WTC11 (cell line): ENCODE data around the gene METTL25B. TPM values are rescaled to one million over a fixed set of nuclear protein-coding genes. Genes with fewer than 3 reads are reported as not detected.

Source experiments
- ATAC-seq: fragments of 200-7000 bp; cut with Tn5 transposase; 2 replicates; pipeline ENCODE4 v1.10.0; 2021; ENCODE audit warnings: mild to moderate bottlenecking, moderate library complexity
- CTCF ChIA-PET: fragments of 300-600 bp; sonication (Branson Sonifier 250); formaldehyde crosslinking; loops from one replicate; lab custom pipeline; 2021; ENCODE audit warnings: antibody characterized with exemption; lab: Charles Lee
- POLR2A ChIA-PET: fragments of 350-600 bp; sonication (Branson Sonifier 250); formaldehyde crosslinking; loops from one replicate; lab custom pipeline; 2021; ENCODE audit warnings: antibody characterized with exemption; lab: Charles Lee
- DNase-seq: peaks from one replicate; pipeline ENCODE4 v3.0.0; 2021; ENCODE audit warnings: low spot score
- H3K27ac Mint-ChIP-seq: 2 replicates; pipeline ENCODE4 v1.8.0; 2021; ENCODE audit warnings: mixed read lengths
- H3K27me3 Mint-ChIP-seq: 2 replicates; pipeline ENCODE4 v1.8.0; 2021; ENCODE audit warnings: low read depth, mild to moderate bottlenecking, moderate library complexity, mixed read lengths
- H3K36me3 Mint-ChIP-seq: 2 replicates; pipeline ENCODE4 v1.8.0; 2021; ENCODE audit warnings: mixed read lengths
- H3K4me1 Mint-ChIP-seq: 2 replicates; pipeline ENCODE4 v1.8.0; 2022; ENCODE audit warnings: mixed read lengths
- H3K4me3 Mint-ChIP-seq: 2 replicates; pipeline ENCODE4 v1.8.0; 2021; ENCODE audit warnings: mild to moderate bottlenecking, moderate library complexity, mixed read lengths
- H3K9me3 Mint-ChIP-seq: 2 replicates; pipeline ENCODE4 v1.8.0; 2021; ENCODE audit warnings: mixed read lengths
- CREM ChIP-seq: sonication (generic); formaldehyde crosslinking; IDR thresholded peaks from 2 replicates; pipeline ENCODE4 v1.8.1; 2022; ENCODE audit warnings: mild to moderate bottlenecking, missing genetic modification reagents, moderate library complexity
- EMX1 ChIP-seq: fragments of 250-450 bp; sonication (Bioruptor Pico); IDR thresholded peaks from 2 replicates; pipeline ENCODE4 v1.8.0; 2021; ENCODE audit warnings: mild to moderate bottlenecking
- ERG ChIP-seq: fragments of 250-450 bp; sonication (Bioruptor Pico); IDR thresholded peaks from 2 replicates; pipeline ENCODE4 v1.8.0; 2021; ENCODE audit warnings: mild to moderate bottlenecking
- JUN ChIP-seq: sonication (generic); formaldehyde crosslinking; IDR thresholded peaks from 2 replicates; pipeline ENCODE4 v1.8.0; 2023; ENCODE audit warnings: mild to moderate bottlenecking, missing genetic modification reagents
- NR2C2 ChIP-seq: sonication (generic); formaldehyde crosslinking; IDR thresholded peaks from 2 replicates; pipeline ENCODE4 v1.8.0; 2022; ENCODE audit warnings: mild to moderate bottlenecking, missing genetic modification reagents
- RELA ChIP-seq: sonication (generic); formaldehyde crosslinking; IDR thresholded peaks from 2 replicates; pipeline ENCODE4 v1.8.1; 2022; ENCODE audit warnings: missing genetic modification reagents, mild to moderate bottlenecking, borderline replicate concordance
- SMAD3 ChIP-seq: sonication (generic); formaldehyde crosslinking; IDR thresholded peaks from 2 replicates; pipeline ENCODE4 v1.8.0; 2022; ENCODE audit warnings: missing genetic modification reagents, mild to moderate bottlenecking, borderline replicate concordance
- SMAD4 ChIP-seq: sonication (generic); formaldehyde crosslinking; IDR thresholded peaks from 2 replicates; pipeline ENCODE4 v1.8.0; 2022; ENCODE audit warnings: mild to moderate bottlenecking, missing genetic modification reagents
- TEAD4 ChIP-seq: sonication (generic); formaldehyde crosslinking; IDR thresholded peaks from 2 replicates; pipeline ENCODE4 v1.8.0; 2022; ENCODE audit warnings: mild to moderate bottlenecking, missing genetic modification reagents
- USF1 ChIP-seq: sonication (generic); formaldehyde crosslinking; IDR thresholded peaks from 2 replicates; pipeline ENCODE4 v1.8.0; 2022; ENCODE audit warnings: mild to moderate bottlenecking, missing genetic modification reagents
- USF2 ChIP-seq: sonication (generic); formaldehyde crosslinking; IDR thresholded peaks from 2 replicates; pipeline ENCODE4 v1.8.1; 2023; ENCODE audit warnings: mild to moderate bottlenecking, missing genetic modification reagents, moderate library complexity
- ZMAT4 ChIP-seq: fragments of 250-450 bp; sonication (Bioruptor Pico); IDR thresholded peaks from 2 replicates; pipeline ENCODE4 v1.9.0; 2021; ENCODE audit warnings: mild to moderate bottlenecking
- ZNF121 ChIP-seq: sonication (generic); formaldehyde crosslinking; IDR thresholded peaks from 2 replicates; pipeline ENCODE4 v1.8.0; 2023; ENCODE audit warnings: missing genetic modification reagents
- ZNF263 ChIP-seq: sonication (generic); formaldehyde crosslinking; IDR thresholded peaks from 2 replicates; pipeline ENCODE4 v1.8.1; 2022; ENCODE audit warnings: low read depth, mild to moderate bottlenecking, moderate library complexity, missing genetic modification reagents
- ZNF317 ChIP-seq: sonication (generic); formaldehyde crosslinking; IDR thresholded peaks from 2 replicates; pipeline ENCODE4 v1.8.1; 2023; ENCODE audit warnings: low read depth, mild to moderate bottlenecking, moderate library complexity, missing genetic modification reagents, borderline replicate concordance
- total RNA-seq: library from RNA; stranded (reverse); gene quantifications from 3 replicates; pipeline ENCODE4 v1.2.3, GENCODE V29; 2021
- TF ChIP-seq, protein P1 (sequence below): sonication (generic); formaldehyde crosslinking; IDR thresholded peaks from 2 replicates; pipeline ENCODE4 v1.8.1; 2023; ENCODE audit warnings: mild to moderate bottlenecking, missing genetic modification reagents, moderate library complexity
- TF ChIP-seq, protein P2 (sequence below): fragments of 250-450 bp; sonication (Bioruptor Pico); IDR thresholded peaks from 2 replicates; pipeline ENCODE4 v1.9.0; 2021; ENCODE audit warnings: mild to moderate bottlenecking, borderline replicate concordance

The METTL25B gene
- total RNA-seq, 1 experiment from 2014 or later, result 32.0 TPM

DNA sequence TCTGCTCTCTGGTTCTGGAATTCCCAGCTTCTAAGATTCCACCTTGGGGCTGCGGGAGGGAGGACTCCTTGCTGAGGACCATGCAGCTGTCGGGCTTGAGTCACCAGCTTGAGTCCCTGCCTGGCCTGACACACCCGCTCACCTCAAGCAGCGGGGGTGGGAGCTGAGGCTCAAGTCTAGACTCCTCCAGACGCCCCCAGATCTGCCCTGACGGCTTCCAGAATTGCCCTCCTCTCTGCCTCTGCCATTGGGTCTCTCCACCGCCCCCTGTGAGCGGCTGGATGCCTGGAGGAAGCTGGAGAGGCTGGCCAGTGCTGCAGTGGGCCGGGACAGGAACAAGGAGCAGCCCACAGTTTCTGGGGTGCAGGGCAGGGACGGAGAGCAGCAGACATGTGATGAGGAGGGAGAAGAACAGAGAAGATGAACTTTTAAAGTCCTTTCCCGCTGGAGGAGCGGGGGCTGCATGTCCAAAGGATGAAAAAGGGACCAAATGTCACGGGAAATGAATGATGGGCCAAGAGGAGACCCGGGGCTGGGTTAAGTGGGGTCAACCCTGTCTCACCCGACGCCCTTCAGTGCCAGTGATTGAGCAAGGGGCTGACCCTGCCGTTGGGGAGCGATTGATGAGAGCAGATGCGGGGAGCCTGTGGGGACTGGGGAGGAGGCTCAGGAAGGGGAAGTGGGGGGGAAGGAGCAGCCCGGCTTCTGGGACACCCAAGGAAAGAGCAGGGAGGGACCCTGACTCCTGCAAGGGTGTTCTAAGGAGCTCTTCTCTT, 36.4 kb upstream of the METTL25B start:
- no peak for TF ChIP-seq JUN (CRISPR knock-in tag)
- no peak for TF ChIP-seq ZNF121 (CRISPR knock-in tag)
- TF ChIP-seq ZNF263 (CRISPR knock-in tag), result peak; percentile 63; the same call in 1 of the 2 replicates
- no peak for TF ChIP-seq ERG
- no peaks in the 10 kb centered on the region for H3K9me3 Mint-ChIP-seq
- ChIA-PET CTCF (interaction anchor here (0.6 to 17.1 kb wide), 17 partner anchors 14 to 714 kb away, joined by 3 to 1553 read pairs (median 38); partner anchors contain the start of genes ARHGEF2, CRABP2, HDGF and INSRR), POLR2A (interaction anchor here (0.9 to 8.0 kb wide), 7 partner anchors 11 to 60 kb away, joined by 4 to 195 read pairs (median 10); partner anchors contain the start of genes CRABP2, HDGF, ISG20L2 and METTL25B)
- no peak for DNase-seq
- peak overlapping the region; percentile 62 for H3K4me3 Mint-ChIP-seq
- peak overlapping the region; percentile 98 for H3K27ac Mint-ChIP-seq
- H3K36me3 Mint-ChIP-seq, result no peaks in the 10 kb centered on the region
- peaks cover 62% of the 10 kb centered on the region for H3K4me1 Mint-ChIP-seq
- ATAC-seq, result peak; percentile 5
- H3K27me3 Mint-ChIP-seq, result peaks cover 7% of the 10 kb centered on the region; the same call in 1 of the 2 replicates

GRCh38 chr1:156692441-156692924, 35.8 kb upstream of the METTL25B start:
- DNase-seq, result no peak
- H3K4me1 Mint-ChIP-seq, result peaks cover 68% of the 10 kb centered on the region
- ATAC-seq, result no peak
- H3K4me3 Mint-ChIP-seq, result peak overlapping the region; percentile 62
- TF ChIP-seq ZMAT4 (no peak), ZNF121 (CRISPR knock-in tag) (0 out of 2 replicates have a peak, but pooled peaks have one; percentile 46)
- H3K36me3 Mint-ChIP-seq, result 0 out of 2 replicates have a peak, but pooled peaks cover 1% of the 10 kb centered on the region
- POLR2A ChIA-PET, result interaction anchor here (0.9 to 8.0 kb wide), 9 partner anchors 11 to 59 kb away, joined by 4 to 195 read pairs (median 9); partner anchors contain the start of genes CRABP2, HDGF, ISG20L2 and METTL25B
- peak overlapping the region; percentile 98 for H3K27ac Mint-ChIP-seq
- CTCF ChIA-PET, result interaction anchor here (0.7 to 17.1 kb wide), 17 partner anchors 9 to 234 kb away, joined by 3 to 1553 read pairs (median 14); partner anchors contain the start of genes CRABP2, HAPLN2, INSRR and ISG20L2
- H3K9me3 Mint-ChIP-seq, result no peaks in the 10 kb centered on the region
- peaks cover 7% of the 10 kb centered on the region; the same call in 1 of the 2 replicates for H3K27me3 Mint-ChIP-seq

DNA sequence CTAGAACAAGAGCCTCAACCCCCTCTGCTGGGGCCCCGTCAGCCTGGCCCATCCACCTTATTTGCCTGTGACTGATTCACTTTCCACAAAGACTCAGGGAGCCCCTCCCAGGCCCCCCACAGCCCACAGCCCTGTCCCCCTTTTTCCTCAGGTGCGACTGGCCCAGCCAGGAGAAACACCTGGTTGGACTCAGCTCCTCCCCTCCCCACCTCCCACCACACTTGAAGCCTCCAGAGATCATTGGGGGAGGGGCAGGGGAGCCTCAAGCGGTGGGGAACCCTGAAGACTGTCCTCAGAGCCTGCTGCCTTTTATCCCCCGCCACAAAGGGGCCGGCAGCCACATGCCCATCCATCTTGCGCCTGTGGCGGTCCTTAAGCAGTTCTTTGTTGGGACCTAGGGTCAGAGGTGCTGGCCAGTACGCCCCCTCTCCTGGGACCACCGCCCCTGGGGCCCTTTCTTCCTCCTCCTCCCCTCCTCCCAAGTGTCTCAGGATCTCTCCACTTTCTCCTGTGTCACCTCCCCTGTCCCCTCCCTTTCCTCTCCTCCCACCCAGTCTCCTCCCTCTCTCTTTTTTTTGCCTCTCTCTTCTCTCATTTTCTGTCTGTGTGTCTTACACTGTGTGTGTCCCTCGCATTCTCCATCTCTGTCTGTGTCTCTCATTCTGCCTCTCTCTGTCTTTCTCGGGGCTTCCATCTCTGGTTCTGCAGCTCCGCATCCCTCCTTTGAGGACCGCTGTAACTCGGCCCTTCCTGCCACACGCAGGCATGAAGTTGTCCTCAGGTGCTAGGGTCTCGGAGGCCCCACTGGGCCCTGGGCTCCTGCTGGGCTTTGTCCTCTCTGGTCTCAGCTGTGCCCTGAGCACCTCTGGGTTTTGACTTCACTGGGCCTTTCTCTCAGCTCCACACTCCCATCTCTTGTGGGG, 35.1 kb upstream of the METTL25B start:
- Mint-ChIP-seq H3K4me1 (peaks cover 69% of the 10 kb centered on the region), H3K9me3 (no peaks in the 10 kb centered on the region), H3K36me3 (peaks cover 8% of the 10 kb centered on the region; the same call in 1 of the 2 replicates), H3K4me3 (peak overlapping the region; percentile 62), H3K27ac (peak overlapping the region; percentile 98), H3K27me3 (peaks cover 7% of the 10 kb centered on the region; the same call in 1 of the 2 replicates)
- peak; percentile 73 for ATAC-seq
- ChIA-PET POLR2A (interaction anchor here (1.0 to 8.0 kb wide), 9 partner anchors 14 to 231 kb away, joined by 3 to 195 read pairs (median 9); partner anchors contain the start of genes CRABP2, HDGF, ISG20L2 and METTL25B), CTCF (interaction anchor here (0.7 to 17.1 kb wide), 12 partner anchors 9 to 212 kb away, joined by 3 to 1553 read pairs (median 8); partner anchors contain the start of genes CRABP2, HAPLN2, INSRR and ISG20L2)
- DNase-seq, result peak; percentile 98
- TF ChIP-seq, protein P1, sequence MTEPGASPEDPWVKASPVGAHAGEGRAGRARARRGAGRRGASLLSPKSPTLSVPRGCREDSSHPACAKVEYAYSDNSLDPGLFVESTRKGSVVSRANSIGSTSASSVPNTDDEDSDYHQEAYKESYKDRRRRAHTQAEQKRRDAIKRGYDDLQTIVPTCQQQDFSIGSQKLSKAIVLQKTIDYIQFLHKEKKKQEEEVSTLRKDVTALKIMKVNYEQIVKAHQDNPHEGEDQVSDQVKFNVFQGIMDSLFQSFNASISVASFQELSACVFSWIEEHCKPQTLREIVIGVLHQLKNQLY, result no peak
- TF ChIP-seq TEAD4 (CRISPR knock-in tag) (no peak), SMAD3 (no peak), USF1 (CRISPR knock-in tag) (peak; percentile 34; the same call in 1 of the 2 replicates), NR2C2 (CRISPR knock-in tag) (no peak), RELA (CRISPR knock-in tag) (no peak), SMAD4 (CRISPR knock-in tag) (no peak), ZNF317 (CRISPR knock-in tag) (no peak), CREM (CRISPR knock-in tag) (peak; percentile 55; the same call in 1 of the 2 replicates), USF2 (CRISPR knock-in tag) (no peak), ZNF121 (CRISPR knock-in tag) (no peak; the same call in 1 of the 2 replicates), EMX1 (CRISPR knock-in tag) (no peak)
- TF ChIP-seq, protein P2, sequence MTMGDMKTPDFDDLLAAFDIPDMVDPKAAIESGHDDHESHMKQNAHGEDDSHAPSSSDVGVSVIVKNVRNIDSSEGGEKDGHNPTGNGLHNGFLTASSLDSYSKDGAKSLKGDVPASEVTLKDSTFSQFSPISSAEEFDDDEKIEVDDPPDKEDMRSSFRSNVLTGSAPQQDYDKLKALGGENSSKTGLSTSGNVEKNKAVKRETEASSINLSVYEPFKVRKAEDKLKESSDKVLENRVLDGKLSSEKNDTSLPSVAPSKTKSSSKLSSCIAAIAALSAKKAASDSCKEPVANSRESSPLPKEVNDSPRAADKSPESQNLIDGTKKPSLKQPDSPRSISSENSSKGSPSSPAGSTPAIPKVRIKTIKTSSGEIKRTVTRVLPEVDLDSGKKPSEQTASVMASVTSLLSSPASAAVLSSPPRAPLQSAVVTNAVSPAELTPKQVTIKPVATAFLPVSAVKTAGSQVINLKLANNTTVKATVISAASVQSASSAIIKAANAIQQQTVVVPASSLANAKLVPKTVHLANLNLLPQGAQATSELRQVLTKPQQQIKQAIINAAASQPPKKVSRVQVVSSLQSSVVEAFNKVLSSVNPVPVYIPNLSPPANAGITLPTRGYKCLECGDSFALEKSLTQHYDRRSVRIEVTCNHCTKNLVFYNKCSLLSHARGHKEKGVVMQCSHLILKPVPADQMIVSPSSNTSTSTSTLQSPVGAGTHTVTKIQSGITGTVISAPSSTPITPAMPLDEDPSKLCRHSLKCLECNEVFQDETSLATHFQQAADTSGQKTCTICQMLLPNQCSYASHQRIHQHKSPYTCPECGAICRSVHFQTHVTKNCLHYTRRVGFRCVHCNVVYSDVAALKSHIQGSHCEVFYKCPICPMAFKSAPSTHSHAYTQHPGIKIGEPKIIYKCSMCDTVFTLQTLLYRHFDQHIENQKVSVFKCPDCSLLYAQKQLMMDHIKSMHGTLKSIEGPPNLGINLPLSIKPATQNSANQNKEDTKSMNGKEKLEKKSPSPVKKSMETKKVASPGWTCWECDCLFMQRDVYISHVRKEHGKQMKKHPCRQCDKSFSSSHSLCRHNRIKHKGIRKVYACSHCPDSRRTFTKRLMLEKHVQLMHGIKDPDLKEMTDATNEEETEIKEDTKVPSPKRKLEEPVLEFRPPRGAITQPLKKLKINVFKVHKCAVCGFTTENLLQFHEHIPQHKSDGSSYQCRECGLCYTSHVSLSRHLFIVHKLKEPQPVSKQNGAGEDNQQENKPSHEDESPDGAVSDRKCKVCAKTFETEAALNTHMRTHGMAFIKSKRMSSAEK (CRISPR knock-in tag), result no peak
